ENCODE results near the gene TRIP6.
"Not testable (repeated sequence)": the region's sequence is repeated elsewhere in the genome, so short reads cannot be mapped to it uniquely, and the experiment has no call there.

The TRIP6 gene

DNA sequence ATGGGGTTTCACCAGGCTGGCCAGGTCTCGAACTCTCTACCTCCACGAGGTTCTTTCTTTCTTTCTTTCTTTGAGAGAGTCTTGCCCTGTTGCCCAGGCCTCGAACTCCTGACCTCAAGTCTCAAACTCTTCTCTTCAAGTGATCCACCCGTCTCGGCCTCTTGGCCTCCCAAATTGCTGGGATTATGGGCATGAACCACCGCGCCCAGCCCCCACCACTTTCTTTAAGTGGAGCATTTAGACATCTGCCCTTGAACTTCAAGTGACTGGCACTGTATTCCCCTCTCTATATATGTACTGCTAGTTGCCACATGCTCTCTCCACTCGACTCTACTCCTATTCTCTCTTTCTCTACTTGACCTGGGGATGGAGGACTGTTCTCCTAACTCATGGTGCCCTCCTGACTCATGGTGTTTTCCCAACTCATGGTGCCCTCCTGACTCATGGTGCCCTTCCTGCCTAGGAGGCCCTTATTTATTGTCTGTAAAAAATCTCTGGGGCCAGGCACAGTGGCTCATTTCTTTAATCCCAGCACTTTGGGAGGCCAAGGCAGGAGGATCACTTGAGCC, 47.8 kb downstream of the TRIP6 start:
- Histone ChIP-seq H3K9ac (ENCODE audit: low read depth, low read length, poor library complexity) (no peak overlapping the region), H2AFZ (ENCODE audit: low read length) (no peak overlapping the region), H3K4ac (ENCODE audit: low read length) (no peak overlapping the region), H3K4me1 (ENCODE audit: control insufficient read depth in 2 of 2, insufficient read depth in 1 of 2, low read depth in 1 of 2, low read length in 2 of 2) (no peaks in the 10 kb centered on the region), H3K4me2 (ENCODE audit: insufficient read depth, low read length, poor library complexity, severe bottlenecking) (no peak overlapping the region), H4K91ac (ENCODE audit: low read depth, low read length, poor library complexity) (no peak overlapping the region), H3K36me3 (replicated peaks in 1 of 2; ENCODE audit: control insufficient read depth in 2 of 2, insufficient read depth in 2 of 2, low read length in 2 of 2) (no peaks in the 10 kb centered on the region), H3K23ac (ENCODE audit: low read depth, low read length, poor library complexity) (no peak overlapping the region), H4K8ac (ENCODE audit: low read depth, low read length) (no peak overlapping the region), H3K4me3 (ENCODE audit: low read length in 2 of 2) (no peak overlapping the region), H3K79me1 (ENCODE audit: low read depth, low read length) (no peaks in the 10 kb centered on the region), H2BK15ac (ENCODE audit: low read length) (no peak overlapping the region), H2AK5ac (ENCODE audit: low read depth, low read length) (no peak overlapping the region), H2BK5ac (ENCODE audit: low read length) (no peak overlapping the region), H2BK120ac (ENCODE audit: low read depth, low read length) (no peak overlapping the region), H3K27me3 (ENCODE audit: control insufficient read depth in 3 of 3, insufficient read depth in 3 of 3, low read depth in 1 of 3, low read length in 3 of 3) (no peaks in the 10 kb centered on the region), H3K18ac (ENCODE audit: low read length) (no peak overlapping the region), H3K14ac (ENCODE audit: low read length) (no peak overlapping the region), H2BK12ac (ENCODE audit: low read length) (no peak overlapping the region), H3K27ac (replicated peaks; ENCODE audit: low read length) (no peak overlapping the region), H3K9me3 (replicated peaks in 1 of 2; ENCODE audit: control insufficient read depth in 2 of 2, insufficient read depth in 1 of 2, low read depth in 1 of 2, low read length in 2 of 2) (no peaks in the 10 kb centered on the region)
- WGBS, 2 donors (ENCODE audit: extremely low coverage in 2 of 2, insufficient read length in 2 of 2, insufficient replicate concordance in 1 of 2): no CpG with 5 or more reads among the region's 8 CpGs
- no peak for DNase-seq (ENCODE audit: low spot score)

GRCh38 chr7:100919335-100919734, 52.1 kb downstream of the TRIP6 start:
- not testable (repeated sequence) for H3K4me3 ChIP-seq (ENCODE audit: low read length in 2 of 2); H3K23ac ChIP-seq (ENCODE audit: low read depth, low read length, poor library complexity); H4K8ac ChIP-seq (ENCODE audit: low read depth, low read length); DNase-seq (ENCODE audit: low spot score); H3K4me1 ChIP-seq (ENCODE audit: control insufficient read depth in 2 of 2, insufficient read depth in 1 of 2, low read depth in 1 of 2, low read length in 2 of 2); H3K4ac ChIP-seq (ENCODE audit: low read length); H3K9ac ChIP-seq (ENCODE audit: low read depth, low read length, poor library complexity); H2BK5ac ChIP-seq (ENCODE audit: low read length); H3K9me3 ChIP-seq (replicated peaks in 1 of 2; ENCODE audit: control insufficient read depth in 2 of 2, insufficient read depth in 1 of 2, low read depth in 1 of 2, low read length in 2 of 2); H2AFZ ChIP-seq (ENCODE audit: low read length); H2BK120ac ChIP-seq (ENCODE audit: low read depth, low read length); H2AK5ac ChIP-seq (ENCODE audit: low read depth, low read length); H3K4me2 ChIP-seq (ENCODE audit: insufficient read depth, low read length, poor library complexity, severe bottlenecking); H2BK12ac ChIP-seq (ENCODE audit: low read length); H3K27me3 ChIP-seq (ENCODE audit: control insufficient read depth in 3 of 3, insufficient read depth in 3 of 3, low read depth in 1 of 3, low read length in 3 of 3); H3K18ac ChIP-seq (ENCODE audit: low read length); H3K36me3 ChIP-seq (replicated peaks in 1 of 2; ENCODE audit: control insufficient read depth in 2 of 2, insufficient read depth in 2 of 2, low read length in 2 of 2); H3K14ac ChIP-seq (ENCODE audit: low read length); H3K79me1 ChIP-seq (ENCODE audit: low read depth, low read length); H2BK15ac ChIP-seq (ENCODE audit: low read length); H4K91ac ChIP-seq (ENCODE audit: low read depth, low read length, poor library complexity); H3K27ac ChIP-seq (replicated peaks; ENCODE audit: low read length)
- no CpG with 5 or more reads among the region's 5 CpGs for WGBS, 2 donors (ENCODE audit: extremely low coverage in 2 of 2, insufficient read length in 2 of 2, insufficient replicate concordance in 1 of 2)

DNA sequence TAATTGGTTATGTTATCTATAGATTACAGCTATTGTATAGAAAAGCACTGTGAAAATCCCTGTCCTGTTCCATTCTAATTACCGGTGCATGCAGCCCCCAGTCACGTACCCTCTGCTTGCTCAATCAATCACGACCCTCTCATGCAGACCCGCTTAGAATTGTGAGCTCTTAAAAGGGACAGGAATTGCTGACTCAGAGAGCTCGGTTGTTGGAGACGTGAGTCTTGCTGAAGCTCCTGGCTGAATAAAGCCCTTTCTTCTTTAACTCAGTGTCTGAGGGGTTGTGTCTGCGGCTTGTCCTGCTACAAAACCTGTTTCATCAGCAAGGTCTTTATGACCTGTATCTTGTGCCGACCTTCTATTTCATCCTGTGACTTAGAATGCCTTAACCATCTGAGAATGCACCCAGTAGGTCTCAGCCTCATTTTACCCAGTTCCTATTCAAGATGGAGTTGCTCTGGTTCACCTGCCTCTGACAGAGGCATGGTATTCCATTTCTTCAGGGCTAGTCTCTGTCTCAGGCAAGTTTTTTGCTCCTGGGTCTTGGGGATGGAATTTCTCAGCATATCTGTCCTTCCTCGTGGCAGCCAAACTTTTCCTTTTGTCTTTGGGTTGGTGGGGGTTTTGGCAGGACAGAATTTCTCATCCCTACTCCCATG, 52.7 kb downstream of the TRIP6 start:
- H3K79me1 ChIP-seq (ENCODE audit: low read depth, low read length); H3K27ac ChIP-seq (replicated peaks; ENCODE audit: low read length); H2AK5ac ChIP-seq (ENCODE audit: low read depth, low read length); H2BK120ac ChIP-seq (ENCODE audit: low read depth, low read length); H3K27me3 ChIP-seq (ENCODE audit: control insufficient read depth in 3 of 3, insufficient read depth in 3 of 3, low read depth in 1 of 3, low read length in 3 of 3); H3K4ac ChIP-seq (ENCODE audit: low read length); H3K9me3 ChIP-seq (replicated peaks in 1 of 2; ENCODE audit: control insufficient read depth in 2 of 2, insufficient read depth in 1 of 2, low read depth in 1 of 2, low read length in 2 of 2); H3K4me1 ChIP-seq (ENCODE audit: control insufficient read depth in 2 of 2, insufficient read depth in 1 of 2, low read depth in 1 of 2, low read length in 2 of 2); H2BK15ac ChIP-seq (ENCODE audit: low read length); H3K4me3 ChIP-seq (ENCODE audit: low read length in 2 of 2); H3K18ac ChIP-seq (ENCODE audit: low read length); DNase-seq (ENCODE audit: low spot score); H4K8ac ChIP-seq (ENCODE audit: low read depth, low read length); H2BK12ac ChIP-seq (ENCODE audit: low read length); H3K36me3 ChIP-seq (replicated peaks in 1 of 2; ENCODE audit: control insufficient read depth in 2 of 2, insufficient read depth in 2 of 2, low read length in 2 of 2); H4K91ac ChIP-seq (ENCODE audit: low read depth, low read length, poor library complexity); H2AFZ ChIP-seq (ENCODE audit: low read length); H3K4me2 ChIP-seq (ENCODE audit: insufficient read depth, low read length, poor library complexity, severe bottlenecking); H3K23ac ChIP-seq (ENCODE audit: low read depth, low read length, poor library complexity); H3K14ac ChIP-seq (ENCODE audit: low read length); H3K9ac ChIP-seq (ENCODE audit: low read depth, low read length, poor library complexity); H2BK5ac ChIP-seq (ENCODE audit: low read length): not testable (repeated sequence)
- no CpG with 5 or more reads among the region's 9 CpGs for WGBS, 2 donors (ENCODE audit: extremely low coverage in 2 of 2, insufficient read length in 2 of 2, insufficient replicate concordance in 1 of 2)

DNA sequence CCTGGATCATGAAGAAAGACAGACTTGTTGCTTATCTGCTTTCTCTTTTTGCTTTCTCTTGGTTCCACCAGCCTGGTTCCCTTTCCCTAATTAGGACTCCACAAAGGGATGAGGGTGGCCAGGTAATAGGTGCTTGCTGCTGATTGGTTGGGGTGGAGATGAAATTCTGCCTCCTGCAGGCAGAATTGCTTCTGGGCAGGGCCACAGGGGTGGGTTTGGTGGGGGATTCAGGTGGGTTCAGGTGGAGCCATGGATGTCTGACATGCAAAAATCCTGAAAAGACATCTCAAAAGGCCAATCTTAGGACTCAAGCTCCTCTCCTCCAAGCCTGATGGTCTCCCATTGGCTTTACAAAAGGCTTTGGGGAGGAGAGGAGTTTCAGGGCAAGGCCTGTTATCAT, 53.9 kb downstream of the TRIP6 start:
- Histone ChIP-seq H3K27me3 (ENCODE audit: control insufficient read depth in 3 of 3, insufficient read depth in 3 of 3, low read depth in 1 of 3, low read length in 3 of 3) (peaks cover 0 to 4% (median 0%) of the 10 kb centered on the region in 3 experiments), H2BK15ac (ENCODE audit: low read length) (no peak overlapping the region), H3K4me1 (ENCODE audit: control insufficient read depth in 2 of 2, insufficient read depth in 1 of 2, low read depth in 1 of 2, low read length in 2 of 2) (no peaks in the 10 kb centered on the region), H3K27ac (replicated peaks; ENCODE audit: low read length) (no peak overlapping the region), H3K14ac (ENCODE audit: low read length) (no peak overlapping the region), H2BK120ac (ENCODE audit: low read depth, low read length) (no peak overlapping the region), H2AK5ac (ENCODE audit: low read depth, low read length) (no peak overlapping the region), H3K4me3 (ENCODE audit: low read length in 2 of 2) (no peak overlapping the region), H2BK12ac (ENCODE audit: low read length) (no peak overlapping the region), H3K23ac (ENCODE audit: low read depth, low read length, poor library complexity) (no peak overlapping the region), H3K79me1 (ENCODE audit: low read depth, low read length) (no peaks in the 10 kb centered on the region), H2AFZ (ENCODE audit: low read length) (no peak overlapping the region), H2BK5ac (ENCODE audit: low read length) (no peak overlapping the region), H3K4ac (ENCODE audit: low read length) (no peak overlapping the region), H4K8ac (ENCODE audit: low read depth, low read length) (no peak overlapping the region), H3K4me2 (ENCODE audit: insufficient read depth, low read length, poor library complexity, severe bottlenecking) (no peak overlapping the region), H3K18ac (ENCODE audit: low read length) (no peak overlapping the region), H3K9me3 (replicated peaks in 1 of 2; ENCODE audit: control insufficient read depth in 2 of 2, insufficient read depth in 1 of 2, low read depth in 1 of 2, low read length in 2 of 2) (no peaks in the 10 kb centered on the region), H4K91ac (ENCODE audit: low read depth, low read length, poor library complexity) (no peak overlapping the region), H3K9ac (ENCODE audit: low read depth, low read length, poor library complexity) (no peak overlapping the region), H3K36me3 (replicated peaks in 1 of 2; ENCODE audit: control insufficient read depth in 2 of 2, insufficient read depth in 2 of 2, low read length in 2 of 2) (no peaks in the 10 kb centered on the region)
- no peak for DNase-seq (ENCODE audit: low spot score)

Measured in neuronal stem cell (in vitro differentiated cells).